Mononuclear cell (primary cell): ENCODE data around the gene PAPPA. TPM values are rescaled to one million over a fixed set of nuclear protein-coding genes. Genes with fewer than 3 reads are reported as not detected.

ENCODE experiments used
- H3K27me3 ChIP-seq: 2 replicates; pipeline ENCODE4 v1.6.0; 2011; ENCODE audit warnings: low read length, control low read depth; ENCODE audit not compliant: insufficient read depth
- H3K4me1 ChIP-seq: 2 replicates; pipeline ENCODE4 v1.5.1; 2011; ENCODE audit warnings: mild to moderate bottlenecking, low read length, control low read depth; ENCODE audit not compliant: insufficient read depth
- H3K4me3 ChIP-seq: 2 replicates; pipeline ENCODE4 v1.5.1; 2011; ENCODE audit warnings: mild to moderate bottlenecking, low read length, moderate library complexity
- H3K9me3 ChIP-seq: 2 replicates; pipeline ENCODE4 v1.5.1; 2011; ENCODE audit warnings: low read depth, mild to moderate bottlenecking, control low read depth, low read length
- total RNA-seq: library from RNA; depleted of rRNA; stranded (reverse); fragments of >200 nt; gene quantifications from one replicate; pipeline ENCODE4 v1.2.3, GENCODE V29; 2012

Gene PAPPA
- total RNA-seq, 1 donor = under 0.01 TPM

DNA sequence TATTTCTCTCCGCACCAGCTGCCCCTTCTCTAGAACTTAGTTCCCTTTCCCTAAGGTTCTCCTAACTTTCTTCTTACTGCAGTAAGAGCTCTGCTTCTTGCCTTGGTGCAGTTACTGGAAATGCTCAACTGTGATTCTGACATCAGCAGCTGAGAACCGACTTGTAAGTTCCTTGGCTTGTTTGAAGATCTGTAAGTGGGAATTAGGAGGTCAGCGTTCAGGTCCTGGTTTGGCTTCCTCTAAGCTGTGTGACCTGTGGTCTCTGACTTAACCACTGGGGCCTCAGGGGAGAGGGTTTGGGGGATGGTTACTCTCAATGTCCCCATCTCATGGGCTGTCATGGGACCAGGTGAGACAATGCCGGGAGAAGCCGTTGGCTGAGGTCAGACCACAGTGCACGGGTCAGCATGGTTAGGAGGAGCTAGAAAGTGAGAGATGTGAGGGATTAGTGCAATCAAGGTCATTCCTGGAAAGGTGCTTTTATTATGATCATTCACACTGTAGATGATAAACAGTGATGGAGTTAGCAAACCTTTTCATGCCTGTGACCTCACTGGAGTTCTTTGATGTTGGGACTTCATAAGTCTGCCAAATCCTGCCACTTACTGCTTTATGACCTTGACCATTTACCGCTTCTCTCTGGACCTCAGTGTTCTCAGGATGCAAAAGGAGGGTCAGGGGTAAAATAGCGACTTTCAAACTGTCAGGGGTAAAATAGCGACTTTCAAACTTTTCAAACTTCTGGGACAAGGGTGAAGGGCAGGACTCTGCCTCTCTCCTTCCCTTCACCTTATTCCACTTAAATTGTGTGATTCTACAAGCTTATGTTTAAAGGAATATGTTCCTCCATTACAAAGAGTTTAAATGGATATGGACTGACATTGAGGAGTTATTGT is 7.3 kb downstream of the PAPPA start:
- H3K27me3 ChIP-seq = peaks cover 29% of the 10 kb centered on the region
- no peaks in the 10 kb centered on the region for H3K4me1 ChIP-seq
- H3K4me3 ChIP-seq = no peak overlapping the region

DNA sequence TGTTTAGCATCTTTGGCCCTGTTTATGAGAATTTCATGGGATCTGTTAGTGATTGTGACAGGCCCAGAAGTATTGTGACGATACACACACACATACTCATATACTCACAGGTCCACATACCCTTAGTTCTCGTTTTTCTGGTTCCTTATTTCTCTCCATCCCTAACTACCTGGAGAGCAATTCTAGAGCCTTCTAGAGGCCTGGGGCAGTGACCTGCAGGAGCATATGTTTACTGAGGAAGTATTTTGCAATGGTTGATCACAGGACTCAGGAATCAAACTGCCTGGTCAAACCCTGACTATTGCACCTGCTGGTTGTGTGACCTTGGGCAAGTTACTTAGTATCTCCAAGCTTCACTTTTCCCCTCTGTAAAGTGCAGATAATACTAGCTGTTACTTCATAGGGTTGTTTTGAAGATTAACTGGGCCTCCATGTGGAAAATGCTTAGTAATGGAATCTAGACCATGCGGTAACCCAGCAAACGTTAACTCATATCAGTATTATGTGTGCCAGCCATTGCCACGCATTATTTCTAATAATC is 8.7 kb downstream of the PAPPA start:
- peaks cover 17% of the 10 kb centered on the region for H3K27me3 ChIP-seq
- no peaks in the 10 kb centered on the region for H3K9me3 ChIP-seq
- no peak overlapping the region for H3K4me3 ChIP-seq
- no peaks in the 10 kb centered on the region for H3K4me1 ChIP-seq

More for the DNA sequence above, 7.3 kb downstream of the PAPPA start:
- H3K9me3 ChIP-seq = no peaks in the 10 kb centered on the region

DNA sequence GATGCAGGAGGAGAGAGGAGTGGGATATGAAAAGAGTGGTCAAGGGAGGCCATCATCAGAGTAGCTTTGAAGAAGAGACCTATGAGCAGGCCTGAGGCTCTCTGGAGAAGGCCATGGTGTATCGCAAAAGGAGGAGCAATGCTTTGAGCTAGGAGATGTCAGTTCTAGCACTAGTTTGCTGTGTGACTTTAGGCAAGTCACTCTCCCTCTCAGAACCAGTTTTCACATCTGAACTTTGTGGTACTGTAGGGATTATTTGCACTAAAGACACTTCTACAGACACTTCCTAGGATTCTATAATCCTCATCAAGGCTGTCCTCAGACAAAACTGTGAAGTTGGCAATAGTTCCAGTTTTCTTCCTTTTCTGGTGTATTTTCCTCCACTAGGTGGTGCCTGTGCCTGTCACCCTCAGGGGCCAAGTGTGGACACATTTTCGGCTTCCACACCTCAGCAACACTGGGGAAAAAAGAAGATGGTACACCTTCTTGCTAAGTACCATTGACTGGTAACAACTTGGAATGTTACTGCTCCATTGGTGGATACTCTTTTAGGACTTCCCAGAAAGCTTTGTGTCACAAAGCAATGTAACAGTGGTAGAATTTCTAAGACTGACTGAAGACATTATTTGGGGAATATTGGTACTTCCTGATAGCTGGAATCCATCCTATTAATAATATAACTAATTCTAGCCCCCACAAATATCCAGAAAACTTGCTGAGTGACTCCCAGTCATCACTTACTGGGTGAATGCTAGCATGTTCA is 9.9 kb downstream of the PAPPA start:
- H3K4me3 ChIP-seq = no peak overlapping the region
- peaks cover 5% of the 10 kb centered on the region for H3K27me3 ChIP-seq
- no peaks in the 10 kb centered on the region for H3K4me1 ChIP-seq
- no peaks in the 10 kb centered on the region for H3K9me3 ChIP-seq

DNA sequence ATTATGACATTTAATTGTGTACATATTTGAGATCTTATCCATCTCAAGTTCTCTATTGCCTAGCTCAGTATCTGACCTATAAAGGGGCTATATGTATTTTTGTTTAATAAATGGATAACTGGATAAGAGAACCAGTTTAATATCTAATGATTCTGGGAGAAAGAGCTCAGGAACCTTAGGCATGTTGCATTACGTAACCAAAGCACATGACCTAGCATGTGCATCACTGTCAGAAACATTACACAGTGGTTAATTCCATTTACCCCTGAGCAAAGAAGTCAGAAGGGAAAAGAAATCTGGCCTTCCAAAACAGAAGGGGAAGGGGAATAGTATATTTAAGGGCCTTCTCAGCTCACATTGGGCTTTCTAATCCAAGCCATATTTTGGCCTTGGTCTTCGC is 12.3 kb downstream of the PAPPA start:
- Histone ChIP-seq H3K4me3 (no peak overlapping the region), H3K4me1 (no peaks in the 10 kb centered on the region)

DNA sequence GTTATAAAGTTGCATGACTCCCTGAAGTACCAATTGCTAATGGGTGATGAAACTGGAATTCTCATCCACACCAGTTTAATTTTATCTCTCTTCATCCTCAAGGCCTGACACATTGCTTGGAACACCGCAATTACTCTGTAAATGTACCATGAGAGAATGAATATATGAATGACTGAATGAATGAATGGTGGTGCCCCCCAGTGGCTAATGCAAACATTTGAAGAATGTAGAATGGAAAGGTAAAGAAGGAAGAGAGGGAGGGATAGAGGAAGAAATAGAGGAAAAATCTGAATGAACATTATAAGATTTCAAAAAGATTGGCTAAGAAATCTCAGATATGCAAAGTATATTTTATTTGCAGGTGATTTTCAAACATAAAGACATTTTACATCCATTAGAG is 13.1 kb downstream of the PAPPA start:
- no peaks in the 10 kb centered on the region for H3K9me3 ChIP-seq
- no peaks in the 10 kb centered on the region for H3K27me3 ChIP-seq
- H3K4me1 ChIP-seq = no peaks in the 10 kb centered on the region
- no peak overlapping the region for H3K4me3 ChIP-seq

More for the DNA sequence above, 12.3 kb downstream of the PAPPA start:
- H3K9me3 ChIP-seq = no peaks in the 10 kb centered on the region
- H3K27me3 ChIP-seq = no peaks in the 10 kb centered on the region

DNA sequence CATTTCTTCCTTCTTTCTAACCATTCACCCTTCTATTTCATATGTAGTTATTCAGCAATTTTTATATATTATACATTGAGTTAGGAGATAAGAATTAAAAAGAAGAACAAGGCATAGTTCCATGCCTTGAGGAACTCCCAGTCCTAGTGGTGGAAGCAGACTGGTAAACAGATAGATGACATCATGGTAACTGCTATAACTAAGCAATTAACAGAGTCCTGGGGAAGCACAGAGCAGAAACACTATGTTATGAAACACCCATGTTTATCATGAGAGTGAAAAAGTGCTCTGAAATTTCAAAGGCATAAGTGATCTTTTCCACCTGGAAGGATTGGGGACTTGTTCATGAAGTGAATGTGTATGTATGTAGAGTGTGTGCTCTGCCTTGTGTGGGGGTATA is 14.6 kb downstream of the PAPPA start:
- no peaks in the 10 kb centered on the region for H3K9me3 ChIP-seq

DNA sequence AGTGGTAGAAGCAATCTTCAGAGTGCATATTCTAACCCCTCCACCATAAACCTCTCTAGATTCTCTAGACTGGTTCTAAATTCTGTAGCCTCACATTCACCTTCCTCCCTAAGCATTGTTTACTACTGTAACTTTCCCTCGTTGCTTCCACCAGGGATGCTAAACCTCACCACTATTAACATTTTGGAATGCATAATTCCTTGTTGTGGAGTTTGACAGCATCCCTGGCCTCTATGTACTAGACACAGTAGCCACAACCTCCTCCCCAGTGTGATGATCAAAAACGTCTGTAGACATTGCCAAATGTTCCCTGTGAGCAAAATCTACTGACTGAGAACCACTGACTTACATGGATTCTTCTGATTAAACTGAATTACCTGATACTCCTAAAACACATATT is 18.6 kb downstream of the PAPPA start:
- Histone ChIP-seq H3K4me3 (no peak overlapping the region), H3K27me3 (no peaks in the 10 kb centered on the region), H3K4me1 (no peaks in the 10 kb centered on the region), H3K9me3 (no peaks in the 10 kb centered on the region)

More for the DNA sequence above, 14.6 kb downstream of the PAPPA start:
- H3K27me3 ChIP-seq = no peaks in the 10 kb centered on the region
- H3K4me3 ChIP-seq = no peak overlapping the region
- H3K4me1 ChIP-seq = no peaks in the 10 kb centered on the region

DNA sequence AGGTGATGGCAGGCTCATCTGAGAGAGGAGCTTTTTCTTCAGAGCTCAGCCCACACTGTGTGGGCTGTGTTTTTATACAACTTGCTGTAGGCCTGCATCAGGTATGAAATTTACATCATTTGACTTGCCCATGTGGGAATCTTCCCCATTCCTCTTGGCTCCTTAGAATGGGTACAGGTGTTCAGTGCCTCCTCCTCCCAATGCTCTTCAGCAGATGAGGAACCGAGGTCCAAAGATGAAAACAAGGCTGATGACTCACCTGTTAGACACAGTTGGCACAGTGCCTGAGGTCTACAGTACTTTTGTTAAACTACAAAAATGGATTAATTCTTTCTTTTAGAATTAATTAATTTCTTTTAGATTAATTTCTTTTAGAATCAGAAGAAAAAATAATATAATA is 20.8 kb downstream of the PAPPA start:
- Histone ChIP-seq H3K9me3 (no peaks in the 10 kb centered on the region), H3K4me3 (no peak overlapping the region), H3K4me1 (no peaks in the 10 kb centered on the region), H3K27me3 (no peaks in the 10 kb centered on the region)

DNA sequence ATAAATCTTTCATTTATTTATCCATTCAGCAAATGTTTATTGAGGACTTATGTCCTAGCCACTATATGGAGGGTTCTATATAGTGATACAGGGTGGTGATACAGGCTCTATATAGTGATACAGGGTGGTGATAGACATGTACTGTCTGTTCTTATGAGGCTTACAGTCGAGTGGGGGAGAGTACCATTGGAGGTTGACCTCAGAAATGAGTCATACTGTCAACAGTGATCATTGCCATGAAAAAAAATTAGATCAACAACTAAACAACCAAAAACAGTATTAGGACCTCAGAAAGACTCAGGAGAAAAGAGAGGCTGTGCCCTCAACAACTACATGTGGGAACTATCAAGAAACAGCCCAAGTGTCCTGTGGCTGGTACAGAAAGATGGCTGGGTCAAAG is 22.0 kb downstream of the PAPPA start:
- Histone ChIP-seq H3K9me3 (no peaks in the 10 kb centered on the region), H3K27me3 (no peaks in the 10 kb centered on the region), H3K4me1 (no peaks in the 10 kb centered on the region), H3K4me3 (no peak overlapping the region)

DNA sequence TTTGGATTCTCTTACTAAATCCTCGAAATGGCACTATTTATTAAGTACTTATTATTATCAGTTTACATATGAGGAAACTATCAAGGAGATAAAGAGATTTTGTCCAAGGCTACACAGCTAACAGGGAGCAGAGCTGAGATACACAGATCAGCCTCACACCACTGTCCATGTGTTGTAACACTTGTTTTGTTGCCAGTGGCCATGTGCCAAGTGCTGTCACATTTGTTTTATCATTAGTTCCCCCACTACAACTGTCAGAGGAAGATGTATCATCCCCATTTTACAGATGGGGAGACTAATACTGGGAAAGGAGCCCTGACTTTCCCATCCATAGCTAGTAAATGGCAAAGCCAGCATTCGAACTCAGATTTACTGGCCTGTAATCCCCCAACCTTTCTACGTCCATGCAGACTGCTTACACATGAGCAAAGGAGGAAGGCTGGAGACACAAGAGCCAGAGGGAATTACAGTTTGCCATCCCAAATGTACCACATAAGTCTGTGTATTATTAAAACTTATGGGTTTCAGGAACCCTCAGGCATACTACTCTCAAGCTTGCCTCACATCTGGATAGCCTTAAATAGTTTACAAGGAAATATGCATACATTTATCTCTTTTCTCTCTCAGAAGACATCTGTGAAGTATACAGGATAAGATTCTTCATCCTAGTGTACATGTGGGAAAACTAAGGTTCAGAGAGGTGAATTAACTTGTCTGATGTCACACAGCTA is 25.1 kb downstream of the PAPPA start:
- Histone ChIP-seq H3K9me3 (no peaks in the 10 kb centered on the region), H3K4me1 (no peaks in the 10 kb centered on the region), H3K27me3 (no peaks in the 10 kb centered on the region), H3K4me3 (no peak overlapping the region)

DNA sequence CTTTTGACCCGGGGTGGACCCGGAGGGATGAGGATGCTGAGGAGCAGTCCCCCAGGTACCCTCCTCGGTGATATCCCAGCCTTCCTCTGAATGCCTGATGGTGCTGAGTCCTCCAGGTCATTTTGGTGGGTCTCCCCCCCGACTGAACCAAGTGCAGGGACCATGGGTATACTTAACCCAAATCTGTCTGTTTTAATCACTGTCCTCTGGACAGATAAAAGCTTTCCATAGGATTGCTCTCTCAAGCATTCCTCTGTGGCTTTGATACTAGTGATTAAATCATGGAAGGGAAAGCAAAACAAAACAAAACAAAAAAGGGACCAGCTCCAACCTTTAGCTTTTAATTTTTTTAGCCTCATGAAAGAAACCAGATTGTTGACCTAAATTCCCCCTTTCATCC is 26.0 kb downstream of the PAPPA start:
- Histone ChIP-seq H3K27me3 (no peaks in the 10 kb centered on the region), H3K4me3 (no peak overlapping the region), H3K9me3 (no peaks in the 10 kb centered on the region), H3K4me1 (no peaks in the 10 kb centered on the region)

DNA sequence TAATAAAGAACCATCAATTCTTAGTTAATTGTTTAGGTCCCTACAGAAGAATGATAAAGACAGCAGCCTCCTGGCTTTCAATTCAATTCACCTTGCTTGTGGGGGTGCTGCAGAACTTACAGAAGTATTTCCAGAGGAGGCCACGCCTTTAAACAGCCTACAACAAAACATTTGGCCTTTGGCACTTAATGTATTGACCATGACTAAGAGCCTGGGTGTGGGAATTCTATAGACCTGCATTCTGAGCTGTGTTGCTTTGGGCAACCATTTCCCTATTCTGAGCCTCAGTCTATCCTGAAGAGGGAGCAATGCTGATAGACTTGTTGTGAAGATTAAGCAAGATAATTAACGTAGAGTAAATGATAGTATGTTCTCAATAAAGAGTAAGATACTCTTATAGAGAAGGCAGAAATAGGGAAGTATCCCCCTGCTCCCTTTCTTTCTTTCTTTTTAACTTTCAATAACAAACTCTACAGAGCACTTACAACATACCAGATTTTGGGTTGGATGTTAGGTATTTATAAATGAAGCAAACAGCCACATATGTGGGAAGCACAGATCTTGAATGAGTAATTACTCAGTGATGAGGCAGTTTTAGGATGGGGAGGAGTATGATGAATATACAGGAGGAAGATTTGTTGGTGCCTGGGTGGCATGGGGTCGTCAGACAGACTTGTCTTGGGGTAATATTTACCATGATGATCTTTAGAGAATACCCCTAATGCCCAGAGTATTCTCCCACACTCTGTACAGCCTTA is 28.4 kb downstream of the PAPPA start:
- H3K4me3 ChIP-seq = no peak overlapping the region
- H3K9me3 ChIP-seq = no peaks in the 10 kb centered on the region
- H3K4me1 ChIP-seq = no peaks in the 10 kb centered on the region

DNA sequence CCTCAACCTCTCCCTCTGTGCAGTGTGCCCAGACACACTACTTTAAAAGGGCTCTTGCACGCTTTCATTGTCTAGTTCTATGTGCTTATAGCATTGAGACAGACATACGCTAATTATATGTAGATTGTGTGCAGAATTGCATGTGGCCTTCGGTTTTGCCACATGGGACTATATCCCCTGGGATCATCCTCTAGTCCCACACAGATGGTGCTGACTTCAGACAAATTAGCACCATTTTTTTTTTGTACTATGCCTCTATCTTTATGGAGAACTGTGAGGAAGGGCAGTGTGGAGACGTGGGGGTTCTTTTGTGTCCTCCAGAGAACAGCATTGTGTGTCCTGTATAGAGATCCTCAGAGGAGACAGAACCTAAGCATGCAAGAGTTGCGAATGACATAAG is 29.3 kb downstream of the PAPPA start:
- Histone ChIP-seq H3K4me1 (no peaks in the 10 kb centered on the region), H3K27me3 (no peaks in the 10 kb centered on the region)

More for the DNA sequence above, 28.4 kb downstream of the PAPPA start:
- H3K27me3 ChIP-seq = no peaks in the 10 kb centered on the region

DNA sequence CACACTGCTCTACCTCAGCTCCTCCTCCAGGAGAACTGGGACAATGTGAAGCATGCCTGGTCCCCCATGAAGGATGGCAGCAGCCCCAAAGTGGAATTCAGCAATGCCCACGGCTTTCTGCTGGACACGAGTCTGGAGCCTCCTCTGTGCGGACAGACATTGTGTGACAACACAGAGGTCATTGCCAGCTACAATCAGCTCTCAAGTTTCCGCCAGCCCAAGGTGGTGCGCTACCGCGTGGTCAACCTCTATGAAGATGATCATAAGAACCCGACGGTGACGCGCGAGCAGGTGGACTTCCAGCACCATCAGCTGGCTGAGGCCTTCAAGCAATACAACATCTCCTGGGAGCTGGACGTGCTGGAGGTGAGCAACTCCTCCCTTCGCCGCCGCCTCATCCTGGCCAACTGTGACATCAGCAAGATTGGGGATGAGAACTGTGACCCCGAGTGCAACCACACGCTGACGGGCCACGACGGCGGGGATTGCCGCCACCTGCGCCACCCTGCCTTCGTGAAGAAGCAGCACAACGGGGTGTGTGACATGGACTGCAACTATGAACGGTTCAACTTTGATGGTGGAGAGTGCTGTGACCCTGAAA is 34.1 kb downstream of the PAPPA start:
- no peak overlapping the region for H3K4me3 ChIP-seq
- H3K9me3 ChIP-seq = no peaks in the 10 kb centered on the region
- no peaks in the 10 kb centered on the region for H3K27me3 ChIP-seq
- no peaks in the 10 kb centered on the region for H3K4me1 ChIP-seq

More for the DNA sequence above, 29.3 kb downstream of the PAPPA start:
- no peaks in the 10 kb centered on the region for H3K9me3 ChIP-seq
- H3K4me3 ChIP-seq = no peak overlapping the region
